GM18858 (cell line): ENCODE data around the gene DNAAF5.
A peak's percentile ranks its signal among the peaks of the same experiment; 100 is the strongest.
"Not testable (repeated sequence)": the region's sequence is repeated elsewhere in the genome, so short reads cannot be mapped to it uniquely, and the experiment has no call there.

Experiments used
- ATAC-seq: cut with Tn5 transposase; IDR thresholded peaks from one replicate; pipeline ENCODE4 v1.9.1; 2021; ENCODE audit not compliant: unreplicated experiment

Gene DNAAF5

DNA sequence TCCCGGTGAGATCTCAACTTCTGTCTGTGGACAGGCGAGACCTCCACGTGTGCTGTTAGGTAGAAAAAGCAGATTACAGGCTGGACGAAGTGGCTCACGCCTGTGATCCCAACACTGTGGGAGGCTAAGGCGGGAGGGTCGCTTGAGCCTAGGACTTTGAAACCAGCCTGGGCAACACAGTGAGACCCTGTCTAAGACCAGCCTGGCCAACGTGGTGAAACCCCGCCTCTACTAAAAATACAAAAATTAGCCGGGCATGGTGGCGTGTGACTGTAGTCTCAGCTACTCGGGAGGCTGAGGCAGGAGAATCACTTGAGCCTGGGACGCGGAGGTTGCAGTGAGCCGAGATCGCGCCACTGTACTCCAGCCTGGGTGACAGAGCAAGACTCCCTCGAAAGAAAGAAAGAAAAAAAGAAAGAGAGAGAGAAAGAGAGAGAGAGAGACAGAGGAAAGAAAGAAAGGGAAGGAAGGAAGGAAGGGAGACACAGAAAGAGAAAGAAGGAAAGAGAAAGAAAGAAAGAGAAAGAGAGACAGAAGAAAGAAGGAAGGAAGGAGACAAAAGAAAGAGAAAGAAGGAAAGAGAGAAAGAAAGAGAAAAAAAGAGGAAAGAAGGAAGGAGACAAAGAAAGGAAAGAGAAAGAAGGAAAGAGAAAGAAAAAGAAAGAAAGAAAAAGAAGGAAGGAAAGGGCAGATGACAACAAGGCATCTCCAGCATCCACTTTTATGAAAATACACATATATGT is 76.2 kb downstream of the DNAAF5 start:
- no peak for ATAC-seq

DNA sequence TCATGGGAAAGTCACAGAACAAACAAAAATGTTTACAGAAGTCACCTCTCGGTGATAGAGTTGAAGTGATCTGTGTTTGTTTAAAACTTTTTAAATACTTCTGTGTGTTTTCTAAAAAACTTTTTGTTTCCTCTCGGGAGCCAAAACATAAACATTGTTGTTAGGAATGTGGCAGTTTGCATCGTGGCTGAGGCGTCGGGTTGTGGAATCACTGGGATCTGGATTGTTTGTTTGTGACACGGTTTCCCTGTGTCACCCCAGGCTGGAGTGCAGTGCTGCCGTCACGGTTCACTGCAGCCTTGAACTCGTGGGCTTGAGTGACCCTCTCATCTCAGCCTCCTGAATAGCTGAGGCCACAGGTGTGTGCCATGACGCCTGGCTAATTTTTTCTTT is 76.7 kb downstream of the DNAAF5 start:
- no peak for ATAC-seq

DNA sequence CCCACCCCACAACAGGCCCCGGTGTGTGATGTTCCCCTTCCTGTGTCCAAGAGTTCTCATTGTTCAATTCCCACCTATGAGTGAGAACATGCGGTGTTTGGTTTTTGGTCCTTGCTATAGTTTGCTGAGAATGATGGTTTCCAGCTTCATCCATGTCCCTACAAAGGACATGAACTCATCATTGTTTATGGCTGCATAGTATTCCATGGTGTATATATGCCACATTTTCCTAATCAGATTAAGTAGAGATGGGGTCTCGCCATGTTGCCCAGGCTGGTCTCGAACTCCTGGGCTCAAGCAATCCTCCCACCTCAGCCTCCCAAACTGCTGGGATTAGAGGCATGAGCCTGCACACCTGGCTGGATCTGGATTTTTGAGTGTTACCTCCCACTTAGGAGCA is 77.3 kb downstream of the DNAAF5 start:
- ATAC-seq: not testable (repeated sequence)

DNA sequence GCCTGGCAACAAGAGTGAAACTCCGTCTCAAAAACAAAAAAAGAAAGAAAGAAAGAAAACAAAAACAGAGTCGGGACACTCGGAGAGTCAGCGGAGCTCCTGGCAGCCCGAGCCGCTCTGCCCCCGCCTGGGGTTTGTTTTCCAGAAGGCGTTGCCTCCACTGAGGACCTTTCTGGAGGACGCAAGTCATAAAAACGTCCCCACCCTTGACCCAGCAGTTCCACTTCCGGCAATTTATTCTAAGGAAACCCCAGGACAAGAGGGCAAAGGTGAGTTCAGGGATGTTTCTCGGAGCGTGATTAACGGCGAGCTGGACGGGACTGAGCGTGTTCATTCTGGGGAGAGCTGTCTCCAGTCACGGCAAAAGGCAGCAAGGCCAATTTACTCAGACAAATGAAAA is 78.8 kb downstream of the DNAAF5 start:
- no peak for ATAC-seq

DNA sequence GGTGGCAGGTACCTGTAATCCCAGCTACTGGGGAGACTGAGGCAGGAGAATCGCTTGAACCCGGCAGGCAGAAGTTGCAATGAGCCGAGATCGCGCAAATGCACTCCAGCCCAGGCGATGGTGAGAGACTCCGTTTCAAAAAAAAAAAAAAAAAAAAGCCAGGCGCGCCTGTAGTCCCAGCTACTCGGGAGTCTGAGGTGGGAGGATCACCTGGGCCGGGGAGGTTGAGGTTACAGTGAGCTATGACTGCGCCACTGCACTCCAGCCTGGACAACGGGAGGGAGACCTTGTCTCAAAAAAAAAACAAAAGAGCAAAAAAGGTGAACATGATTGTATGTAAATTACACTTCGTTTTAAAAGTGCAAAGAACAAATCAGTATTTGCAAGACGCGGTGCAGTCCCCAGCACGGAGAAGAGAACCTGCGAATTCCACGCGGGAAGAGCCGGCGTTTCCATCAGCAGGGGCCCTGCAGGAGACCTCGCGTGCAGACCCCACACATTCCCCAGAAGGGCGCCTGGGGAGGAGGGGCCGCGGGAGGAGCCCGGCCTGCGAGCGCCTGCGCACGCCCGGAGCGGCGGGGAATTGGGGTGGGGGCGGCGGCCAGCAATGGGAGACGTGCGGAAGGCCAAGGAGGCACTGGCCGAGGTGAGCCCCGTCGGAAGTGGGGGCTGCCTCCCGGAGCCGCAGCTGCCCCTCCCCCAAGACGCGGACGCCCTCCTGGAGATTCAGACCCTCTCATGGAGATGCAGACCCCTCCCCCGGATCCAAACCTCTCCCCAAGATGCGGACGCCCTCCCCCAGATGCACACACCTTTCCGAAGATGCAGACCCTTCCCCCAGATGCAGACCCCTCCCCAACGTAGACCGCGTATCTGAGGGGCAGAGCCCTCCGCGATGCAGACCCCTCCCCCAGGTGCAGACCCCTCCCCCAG is 89.1 kb downstream of the DNAAF5 start:
- ATAC-seq: no peak

DNA sequence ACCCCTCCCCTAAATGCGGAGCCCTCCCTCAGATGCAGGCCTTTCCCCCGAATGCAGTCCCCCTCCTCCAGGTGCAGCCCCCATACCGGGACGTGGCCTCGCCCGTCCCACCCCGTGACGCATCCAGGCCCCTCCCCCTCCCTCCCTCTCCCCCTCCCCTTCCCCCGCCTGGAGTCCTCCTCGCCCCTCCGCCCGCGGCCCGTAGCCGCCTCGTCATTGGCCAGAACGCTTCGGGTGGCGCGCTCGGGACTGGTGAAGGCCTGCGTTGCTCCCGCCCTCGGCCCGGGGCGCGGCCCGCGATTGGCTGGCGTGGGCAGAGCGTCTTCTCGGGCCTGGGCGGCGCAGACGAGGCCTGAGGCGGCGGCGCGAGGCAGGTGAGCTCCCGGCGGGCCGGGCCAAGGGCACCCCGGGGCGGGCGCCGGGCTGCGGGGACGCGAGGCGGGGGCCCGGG is 89.8 kb downstream of the DNAAF5 start:
- ATAC-seq: peak; percentile 74

DNA sequence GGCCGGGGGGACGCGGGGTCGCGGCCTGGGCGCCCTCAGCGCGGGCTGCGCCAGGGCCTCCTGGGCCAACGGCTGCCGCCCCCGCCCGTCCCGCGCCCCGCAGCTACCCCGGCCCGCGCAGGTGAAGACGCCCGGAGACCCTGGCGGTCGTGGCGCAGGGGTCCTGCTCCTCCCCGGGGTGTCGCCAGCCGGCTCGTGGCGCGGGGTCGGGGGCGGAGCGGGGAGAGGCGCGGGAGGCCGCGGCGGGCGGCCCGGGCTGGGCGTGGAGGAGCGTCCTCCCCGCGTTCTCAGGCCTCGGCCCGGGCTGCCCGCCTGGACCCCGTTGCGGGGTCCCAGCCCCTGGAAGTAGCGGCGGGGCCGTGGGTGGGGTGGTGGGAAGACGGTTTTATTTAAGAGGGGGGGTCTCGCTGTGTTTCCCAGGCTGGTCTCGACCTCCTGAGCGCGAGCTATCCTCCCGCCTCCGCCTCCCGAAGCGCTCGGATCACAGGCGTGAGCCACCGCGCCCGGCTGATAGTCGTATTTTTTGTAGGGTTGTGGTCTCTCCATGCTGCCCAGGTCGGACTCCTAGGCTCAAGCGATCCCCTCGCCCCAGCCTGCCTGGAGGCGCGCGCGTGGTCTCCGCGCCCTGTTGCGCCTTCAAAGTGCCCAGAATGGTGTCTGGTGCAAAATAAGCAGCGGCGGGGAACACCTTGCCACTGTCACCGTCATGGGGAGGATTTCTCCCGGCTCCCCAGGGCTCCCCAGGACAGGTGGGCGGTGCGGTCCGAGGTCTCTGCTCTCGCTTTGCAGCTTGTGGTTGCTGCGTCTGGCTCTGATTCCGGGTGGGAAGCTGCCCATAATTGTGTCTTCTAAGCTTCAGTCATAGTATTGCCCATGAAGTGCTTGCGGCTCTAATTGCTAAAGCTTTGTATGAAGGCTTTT is 90.5 kb downstream of the DNAAF5 start:
- no peak for ATAC-seq

DNA sequence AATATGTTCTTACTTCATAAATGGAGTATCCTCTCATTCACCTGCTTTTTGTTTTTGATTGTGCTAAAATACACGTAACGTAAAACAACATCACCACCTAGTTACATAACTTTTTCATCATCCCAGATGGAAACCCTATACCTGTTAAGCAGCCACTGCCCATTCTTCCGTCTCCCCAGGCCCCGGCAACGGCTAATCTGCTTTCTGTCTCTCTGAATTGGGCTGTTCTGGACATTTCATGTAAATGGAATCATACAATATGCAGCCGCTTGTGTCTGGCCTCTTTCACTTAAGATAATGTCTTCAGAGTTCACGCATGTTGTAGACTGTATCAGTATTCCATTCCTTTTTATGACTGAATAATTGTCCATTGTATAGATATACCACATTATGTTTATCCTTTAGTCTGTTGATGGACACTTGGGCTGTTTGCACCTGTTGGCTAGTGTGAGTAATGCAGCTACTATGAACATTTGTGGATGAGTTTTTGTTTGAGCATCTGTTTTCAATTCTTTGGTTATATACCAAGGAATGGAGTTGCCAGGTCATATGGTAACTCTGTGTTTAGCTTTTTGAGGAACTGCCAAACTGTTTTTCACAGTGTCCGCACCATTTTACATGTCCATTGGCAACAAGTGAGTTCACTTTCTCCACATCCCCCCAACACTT is 91.7 kb downstream of the DNAAF5 start:
- ATAC-seq: no peak

DNA sequence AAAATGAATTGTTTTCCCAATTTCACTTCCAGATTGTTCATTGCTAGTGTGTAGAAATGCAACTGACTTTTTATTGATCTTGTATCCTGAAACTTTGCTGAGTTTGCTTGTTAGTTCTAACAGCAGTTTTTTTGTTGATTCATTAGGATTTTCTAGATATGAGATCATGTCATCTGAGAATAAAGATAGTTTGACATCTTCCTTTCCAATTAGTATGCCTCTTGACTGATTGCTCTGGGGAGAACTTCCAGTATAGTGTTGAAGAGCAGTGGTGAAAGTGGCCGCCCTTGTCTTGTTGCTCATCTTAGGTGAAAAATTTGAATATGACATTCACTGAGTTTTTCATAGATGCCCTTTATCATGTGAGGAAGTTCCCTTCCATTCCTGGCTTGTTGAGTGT is 93.8 kb downstream of the DNAAF5 start:
- ATAC-seq: no peak

DNA sequence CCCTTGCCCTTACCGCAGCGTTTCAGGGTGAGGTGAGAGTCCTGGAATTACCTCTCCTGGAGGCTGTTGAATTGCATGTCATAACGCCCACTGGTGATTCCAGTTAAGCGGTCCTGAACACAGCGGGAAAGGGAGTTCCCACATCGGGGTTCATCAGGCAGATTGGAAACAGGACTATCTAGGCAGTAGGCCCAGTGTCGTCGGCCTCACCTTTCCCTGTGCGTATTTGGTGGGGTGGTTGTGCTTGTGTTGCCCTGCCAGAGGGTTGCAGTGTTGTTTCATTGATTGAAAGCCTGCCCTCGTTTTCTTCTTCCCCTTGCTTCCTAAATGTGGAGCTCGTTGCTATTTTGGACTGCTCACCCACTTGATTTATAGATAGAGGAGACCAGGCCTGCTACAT is 95.2 kb downstream of the DNAAF5 start:
- no peak for ATAC-seq

DNA sequence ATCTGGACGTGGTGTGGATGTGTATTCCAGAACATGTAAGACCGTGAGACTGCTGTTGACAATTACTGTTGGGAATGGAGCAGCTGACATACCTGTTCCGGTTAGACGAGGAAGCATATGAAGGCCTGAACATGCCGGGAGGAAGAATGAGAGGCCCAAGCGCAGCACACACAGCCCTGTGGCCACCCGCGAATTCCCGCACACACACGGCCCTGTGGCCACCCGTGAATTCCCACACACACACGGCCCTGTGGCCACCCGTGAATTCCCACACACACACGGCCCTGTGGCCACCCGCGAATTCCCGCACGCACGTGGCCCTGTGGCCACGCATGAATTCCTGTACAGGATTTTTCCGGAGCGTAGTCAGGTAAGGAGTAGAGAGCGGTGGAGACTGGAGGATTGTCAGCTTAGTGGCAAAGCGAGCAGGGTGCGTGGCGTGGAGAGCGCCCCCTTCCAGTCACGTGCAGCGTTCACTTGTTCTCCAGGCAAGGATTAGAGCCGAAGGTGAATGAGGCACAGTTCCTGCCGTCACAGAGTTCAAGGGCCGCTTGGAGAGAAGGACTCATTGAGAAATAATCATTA is 96.3 kb downstream of the DNAAF5 start:
- ATAC-seq: no peak

DNA sequence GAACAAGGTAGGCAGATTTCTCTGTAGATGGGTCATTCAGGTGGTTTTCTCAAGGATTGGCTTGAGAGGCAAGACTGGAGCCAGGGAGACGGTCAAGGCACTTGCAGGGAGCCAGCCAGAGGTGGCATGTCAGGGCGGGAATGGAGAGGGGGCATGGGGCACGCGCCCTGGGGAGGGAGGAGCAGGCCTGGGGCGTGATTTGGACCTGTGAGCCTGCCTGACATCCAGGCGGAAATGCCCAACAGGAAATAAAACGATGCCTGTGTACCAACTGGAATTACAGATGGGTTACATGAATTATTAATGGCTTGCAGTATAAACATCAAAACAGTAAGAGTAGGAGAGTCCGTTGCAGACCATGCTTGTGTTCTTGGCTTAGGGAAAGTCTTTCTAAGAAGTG is 97.2 kb downstream of the DNAAF5 start:
- no peak for ATAC-seq

DNA sequence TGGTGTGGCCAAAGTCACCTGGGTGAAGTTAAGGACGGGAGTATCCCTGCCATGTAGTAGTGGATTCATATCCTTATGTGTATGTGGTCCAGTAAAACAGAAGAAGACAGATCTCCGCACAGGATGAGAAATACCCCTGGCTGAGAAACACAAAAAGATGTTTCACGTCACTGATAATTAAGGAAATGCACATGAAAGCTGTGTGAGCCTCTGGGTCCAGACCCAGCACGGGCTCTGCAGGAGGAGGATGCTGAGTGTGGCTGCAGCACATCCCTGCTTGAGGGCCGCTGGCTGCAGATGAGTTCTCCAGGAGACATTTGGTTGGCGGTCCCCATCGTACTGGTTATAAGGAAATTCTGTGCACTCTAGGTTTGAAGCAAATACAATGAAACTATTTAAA is 97.6 kb downstream of the DNAAF5 start:
- ATAC-seq: no peak

DNA sequence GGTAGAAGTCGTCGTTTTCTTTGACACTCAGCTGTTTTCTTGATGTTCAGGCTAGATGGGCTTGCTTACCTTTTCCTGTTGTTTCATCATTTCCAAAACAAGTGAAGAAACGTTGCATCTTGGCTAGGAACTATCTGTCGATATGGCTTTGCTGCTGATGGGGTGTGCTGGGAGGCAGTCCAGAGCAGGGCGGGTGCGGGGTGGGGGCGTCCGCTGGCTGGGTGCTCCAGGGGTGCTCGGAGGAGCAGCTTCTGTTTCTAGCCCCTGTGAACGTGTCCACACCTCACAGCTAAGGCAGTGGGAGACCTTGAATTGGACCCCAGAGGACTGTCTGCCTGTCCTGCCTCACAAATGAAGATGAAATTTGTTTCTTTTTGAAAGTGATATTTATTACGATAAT is 98.2 kb downstream of the DNAAF5 start:
- ATAC-seq: no peak

DNA sequence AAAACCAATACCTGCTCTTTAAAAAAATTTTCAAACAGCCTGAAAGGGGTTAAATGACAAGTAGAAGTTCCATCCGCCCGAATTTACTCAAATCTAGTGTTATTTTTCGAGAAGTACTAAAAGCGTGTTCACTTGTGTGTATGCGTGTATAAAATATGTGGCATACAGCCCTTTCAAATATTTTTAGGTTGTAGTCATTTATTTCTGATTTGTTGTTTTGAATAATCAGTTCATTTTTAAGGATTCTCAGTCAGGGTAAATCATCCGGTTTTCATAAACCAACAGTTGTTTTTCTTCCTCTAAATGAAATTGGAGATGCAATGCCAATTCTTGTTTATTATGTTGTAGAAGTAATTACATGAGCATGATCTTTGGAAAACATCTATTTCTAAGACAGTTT is 98.9 kb downstream of the DNAAF5 start:
- ATAC-seq: no peak

DNA sequence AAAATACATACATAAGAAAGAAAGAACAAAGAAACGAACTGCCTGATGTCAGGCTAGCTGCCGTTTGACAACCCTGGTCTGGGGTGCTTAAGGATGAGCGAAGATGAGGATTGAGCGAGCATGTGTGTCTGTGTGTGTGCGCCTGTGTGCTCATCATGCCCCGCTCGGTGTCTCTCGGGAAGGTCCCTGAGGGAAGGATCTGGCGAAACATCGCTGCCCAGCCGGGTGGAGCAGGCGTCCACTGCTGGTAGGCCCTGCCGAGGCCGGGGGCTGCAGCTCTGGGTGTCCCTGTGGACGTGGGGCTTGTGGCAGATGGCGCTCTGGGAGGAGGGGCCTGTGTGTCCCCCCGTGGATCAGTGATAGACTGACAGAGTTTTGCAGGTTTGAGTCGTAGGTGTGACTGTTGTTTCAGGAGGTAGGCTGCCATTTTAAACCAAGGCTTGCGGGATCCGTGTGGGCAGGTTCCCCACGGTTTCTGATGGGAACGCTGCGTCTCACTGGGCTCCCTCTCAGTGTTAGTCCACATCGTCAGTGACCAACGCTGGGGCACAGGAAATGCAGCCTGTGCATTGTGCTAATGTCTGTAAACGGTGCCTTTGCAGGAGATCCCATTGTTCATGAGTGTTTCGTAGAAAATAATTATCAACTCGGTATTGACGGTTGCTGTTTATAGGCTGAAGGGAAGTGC is 99.9 kb downstream of the DNAAF5 start:
- no peak for ATAC-seq

DNA sequence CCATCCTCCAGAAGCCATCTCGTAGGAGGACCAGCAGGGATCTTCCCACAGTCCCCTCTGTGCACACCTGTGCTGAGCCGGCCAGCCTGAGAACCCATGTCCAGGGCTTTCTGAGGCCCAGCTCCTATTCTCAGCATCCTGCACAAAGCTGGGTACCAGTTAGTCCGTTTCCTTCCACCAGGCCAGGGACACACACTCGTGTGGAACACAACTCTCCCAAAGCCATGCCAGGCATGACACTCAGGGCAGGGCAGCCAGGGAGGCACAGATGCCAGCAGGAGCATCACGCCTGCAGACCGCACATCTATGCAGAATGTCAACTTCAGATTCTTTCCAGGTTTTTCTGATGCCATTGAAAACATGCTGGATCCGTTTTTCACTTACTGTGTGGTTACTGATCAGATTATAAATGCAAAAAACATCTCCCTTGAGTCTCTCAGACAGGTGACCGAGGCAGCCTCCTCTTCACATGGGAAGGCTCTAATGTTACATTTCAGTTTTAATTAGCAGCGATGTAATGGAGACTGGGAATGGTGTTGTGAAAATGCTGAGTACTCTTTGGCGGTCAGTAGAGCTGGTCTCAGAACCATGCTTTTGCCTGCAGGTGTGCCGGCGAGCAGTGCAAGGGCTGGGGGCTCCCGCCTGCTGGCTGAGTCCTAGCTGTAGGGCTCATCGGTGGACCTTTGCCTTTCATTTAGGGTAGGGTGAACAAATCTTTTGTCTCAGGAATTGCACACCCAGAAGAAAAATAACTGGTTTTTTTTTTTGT is 102.5 kb downstream of the DNAAF5 start:
- ATAC-seq: no peak

DNA sequence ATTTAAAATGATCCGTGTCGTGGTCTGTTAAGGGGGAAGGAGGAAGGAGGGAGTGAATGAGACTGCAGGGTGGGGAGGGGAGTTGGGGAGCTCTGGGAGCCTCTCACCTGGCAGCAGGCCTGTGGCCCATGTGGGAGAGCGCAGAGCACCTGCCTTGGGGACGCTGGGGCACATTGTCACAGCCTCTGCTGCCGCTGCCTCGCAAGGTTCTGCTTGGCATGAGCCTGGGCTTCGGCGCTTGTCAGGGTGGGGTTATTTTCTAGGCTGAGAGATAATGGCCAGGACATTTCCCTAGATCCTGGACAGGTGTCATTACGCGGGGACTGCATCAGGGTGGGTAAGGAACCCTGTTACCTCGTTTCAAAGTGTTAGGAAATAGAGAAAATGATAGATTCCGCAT is 103.6 kb downstream of the DNAAF5 start:
- no peak for ATAC-seq

DNA sequence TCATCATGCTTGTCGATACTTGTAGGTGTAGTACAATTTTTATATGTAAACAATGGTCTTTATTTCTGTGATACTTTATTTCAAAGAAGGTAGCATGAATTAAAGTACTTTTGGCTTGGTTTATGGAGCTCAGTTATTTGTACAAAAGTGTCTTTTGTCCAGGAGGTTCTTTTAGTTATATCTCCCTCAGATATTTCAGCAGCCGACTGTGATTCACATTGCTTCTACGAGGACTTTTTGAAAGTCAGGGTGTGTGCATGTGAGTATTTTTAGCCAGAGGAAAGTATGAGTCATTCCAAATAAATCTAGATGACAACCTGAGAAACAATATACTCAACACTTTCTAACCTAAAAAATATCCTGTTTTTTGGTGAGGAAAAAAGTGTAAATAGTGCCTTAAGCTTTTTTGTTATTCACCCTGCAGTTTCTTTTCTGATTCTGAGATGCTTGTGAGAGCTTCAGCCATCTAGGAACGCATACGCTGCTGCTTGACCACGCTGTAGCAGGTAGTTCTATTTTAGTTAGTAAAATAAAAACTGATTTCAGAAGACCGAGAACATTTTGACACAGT is 105.2 kb downstream of the DNAAF5 start:
- peak; percentile 56 for ATAC-seq
